NCI-H1694 (cell line): Measurements from ENCODE around the gene ADGRB2.

Source experiments
- DNase-seq: peaks from one replicate; lab custom pipeline; 2025; lab: John Stamatoyannopoulos, UW

The ADGRB2 gene

GRCh38 chr1:31781138-31781755 lies 17.1 kb upstream of the ADGRB2 start:
- no peak for DNase-seq

- no peak for DNase-seq
Observed at GRCh38 chr1:31780632-31781031, 16.5 kb upstream of the ADGRB2 start.

GRCh38 chr1:31779687-31780086 lies 15.5 kb upstream of the ADGRB2 start:
- no peak for DNase-seq

GRCh38 chr1:31778763-31779488 lies 14.8 kb upstream of the ADGRB2 start:
- no peak for DNase-seq

GRCh38 chr1:31776516-31776915 lies 12.4 kb upstream of the ADGRB2 start:
- DNase-seq, result no peak

GRCh38 chr1:31776032-31776431 lies 11.9 kb upstream of the ADGRB2 start:
- DNase-seq, result no peak

DNA sequence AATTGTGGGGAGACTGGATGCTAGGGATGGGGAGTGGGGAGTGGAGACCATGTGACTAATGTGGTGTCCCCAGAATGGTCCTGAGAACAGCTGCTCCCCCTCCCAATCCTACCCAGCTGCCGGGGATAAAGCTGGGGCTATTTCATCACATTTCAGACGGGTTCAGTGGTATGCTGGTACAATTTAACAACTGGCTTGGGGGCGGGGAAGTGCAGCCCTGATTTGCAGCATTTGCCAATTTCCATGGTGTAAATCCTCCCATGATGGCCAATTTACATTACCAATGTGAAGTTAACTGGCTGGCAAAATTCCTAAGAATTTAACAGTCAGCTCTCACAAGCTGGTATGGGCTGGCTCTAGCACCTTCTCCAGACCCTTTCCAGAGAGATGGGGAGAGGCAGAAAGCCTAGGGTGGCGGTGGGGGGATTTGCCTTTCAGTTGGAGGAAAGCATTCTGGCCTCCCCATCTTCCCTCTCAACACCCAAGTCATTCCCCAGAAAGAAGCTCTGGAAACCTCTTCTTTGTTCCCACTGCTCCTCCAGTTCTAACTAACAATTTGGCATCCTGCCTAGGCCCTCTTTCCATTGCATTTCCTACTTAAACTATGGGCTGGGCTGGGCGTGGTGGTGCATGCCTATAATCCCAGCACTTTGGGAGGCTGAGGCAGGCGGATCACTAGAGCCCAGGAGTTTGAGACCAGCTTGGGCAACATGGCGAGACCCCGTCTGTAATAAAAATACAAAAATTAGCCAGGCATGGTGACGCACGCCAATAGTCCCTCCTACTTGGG lies 11.3 kb upstream of the ADGRB2 start:
- no peak for DNase-seq

- no peak for DNase-seq
Observed at GRCh38 chr1:31774495-31774894, 10.4 kb upstream of the ADGRB2 start.

DNA sequence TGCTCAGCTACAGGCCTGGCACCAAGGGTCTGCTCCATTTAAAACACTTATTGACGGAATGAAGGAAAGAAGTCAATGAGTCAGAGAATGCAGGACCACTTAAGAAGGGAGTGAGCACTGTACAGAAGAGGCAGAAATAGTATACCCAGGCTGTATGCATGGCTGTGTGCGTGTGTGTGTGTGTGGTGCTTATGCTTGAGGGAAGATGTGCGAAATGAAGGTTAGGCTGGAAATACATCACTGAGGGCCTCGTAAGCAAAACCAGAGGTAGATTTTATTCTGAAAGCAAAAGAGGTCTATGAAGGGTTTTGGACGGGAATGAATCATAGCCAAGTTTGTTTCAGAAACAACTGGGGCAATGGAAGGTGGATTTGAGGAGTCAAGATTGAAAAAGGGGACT lies 9.7 kb upstream of the ADGRB2 start:
- DNase-seq, result no peak

DNA sequence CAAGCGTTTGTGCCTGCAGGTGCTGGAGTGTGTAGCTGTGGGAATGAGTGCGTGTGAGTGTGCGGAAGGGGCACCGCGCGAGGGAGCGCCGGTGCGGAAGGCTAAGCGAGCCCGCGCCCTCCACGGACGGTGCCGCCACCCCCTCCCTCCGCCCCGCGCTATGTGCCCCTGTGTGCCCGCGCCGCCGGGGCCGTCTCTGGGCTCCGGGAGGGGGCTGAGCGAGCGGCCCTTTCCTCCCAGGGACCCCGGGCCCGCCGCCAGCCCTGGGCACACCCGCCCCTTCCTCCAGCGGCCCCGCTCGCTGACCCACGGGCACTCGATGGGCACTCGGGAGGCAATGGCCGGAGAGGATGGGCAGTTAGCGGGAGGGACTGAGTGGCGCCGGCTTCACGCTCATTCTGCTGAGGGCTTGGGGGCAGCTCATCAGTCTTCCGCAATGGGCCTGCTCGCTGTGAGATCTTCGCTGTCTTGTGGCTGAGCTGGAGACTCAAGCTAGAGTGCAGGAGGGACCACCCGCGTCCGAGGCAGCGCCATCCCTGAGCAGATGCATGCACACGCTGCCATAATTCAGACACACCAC lies 8.6 kb upstream of the ADGRB2 start:
- no peak for DNase-seq

GRCh38 chr1:31771891-31772668 lies 7.9 kb upstream of the ADGRB2 start:
- no peak for DNase-seq

GRCh38 chr1:31769720-31770390 lies 5.7 kb upstream of the ADGRB2 start:
- peak; percentile 63 for DNase-seq

DNA sequence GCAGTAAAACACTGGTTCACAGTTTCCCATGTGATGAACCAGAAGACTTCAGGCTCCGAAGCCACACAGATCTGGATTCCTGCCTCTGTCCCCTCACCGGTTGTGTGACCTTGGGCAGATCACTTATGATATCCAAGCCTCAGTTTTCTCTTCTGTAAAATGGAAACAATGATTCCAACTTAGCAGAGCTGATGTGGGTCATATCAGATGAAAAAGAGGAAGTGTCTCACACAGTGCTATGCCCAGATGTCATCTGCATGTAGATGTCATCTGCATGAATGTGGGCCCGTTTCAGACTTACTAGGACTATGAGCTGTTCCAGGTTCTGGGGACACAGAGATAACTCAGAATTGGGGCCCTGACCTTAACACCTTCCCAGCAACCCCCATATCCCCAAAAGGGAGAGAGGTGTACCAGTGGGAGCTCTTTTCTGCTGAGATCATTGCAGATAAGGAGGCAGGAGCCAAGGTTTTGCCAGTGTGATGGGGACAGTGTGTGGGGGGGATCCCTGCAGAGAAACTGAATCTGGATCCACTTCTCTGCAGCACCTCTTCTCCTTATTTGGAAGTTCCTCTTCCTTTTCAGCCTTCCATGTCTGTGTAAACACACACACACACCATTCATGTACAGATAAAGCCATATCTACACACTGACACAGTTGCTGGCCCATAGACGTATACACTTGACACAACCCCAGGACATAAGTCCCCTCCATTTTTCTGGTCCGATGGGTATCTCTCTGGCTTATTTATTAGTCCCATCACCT lies 5.0 kb upstream of the ADGRB2 start:
- no peak for DNase-seq

GRCh38 chr1:31768407-31768907 lies 4.3 kb upstream of the ADGRB2 start:
- DNase-seq, result no peak

DNA sequence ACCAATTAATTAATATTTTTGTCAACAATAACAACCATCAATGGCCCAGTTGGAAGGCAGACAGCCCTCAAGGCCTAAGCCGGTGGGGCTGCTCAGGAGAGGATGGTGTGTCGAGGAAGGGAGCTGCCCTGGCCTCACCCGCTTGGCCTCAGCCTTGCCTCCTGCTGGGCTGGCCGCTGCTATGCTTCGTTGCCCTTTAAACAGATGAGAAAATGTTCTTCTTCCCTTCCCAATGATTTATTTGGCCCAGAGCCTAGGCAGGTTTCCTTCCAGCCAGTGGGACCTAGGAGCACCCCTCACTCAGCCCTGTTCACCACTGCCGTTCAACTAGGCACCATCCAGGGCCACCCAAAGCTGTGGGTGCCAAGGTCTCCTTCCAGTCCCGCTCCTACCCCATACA lies 3.1 kb upstream of the ADGRB2 start:
- no peak for DNase-seq

DNA sequence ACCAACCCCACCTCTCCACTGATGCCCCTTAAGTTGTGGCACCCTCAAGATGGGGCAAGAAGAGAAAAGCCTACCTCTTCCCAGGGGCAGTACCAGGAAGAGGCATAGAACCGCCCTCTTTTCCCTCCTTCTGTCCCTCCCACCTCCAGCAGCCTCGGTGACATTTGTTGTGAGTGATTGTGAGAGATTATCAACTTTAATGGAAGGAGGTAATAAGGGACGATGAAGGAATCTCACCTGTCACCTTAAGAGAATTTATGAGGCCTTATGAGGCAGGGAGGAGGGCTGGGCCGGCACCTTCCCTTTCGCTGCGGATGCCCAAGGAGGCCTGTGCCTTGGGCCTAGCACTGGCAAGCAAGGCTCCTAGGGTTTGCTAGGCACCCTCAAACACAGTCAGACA lies 1.4 kb upstream of the ADGRB2 start:
- DNase-seq, result no peak

GRCh38 chr1:31765041-31765467 lies 914 bp upstream of the ADGRB2 start:
- DNase-seq, result peak; percentile 69

DNA sequence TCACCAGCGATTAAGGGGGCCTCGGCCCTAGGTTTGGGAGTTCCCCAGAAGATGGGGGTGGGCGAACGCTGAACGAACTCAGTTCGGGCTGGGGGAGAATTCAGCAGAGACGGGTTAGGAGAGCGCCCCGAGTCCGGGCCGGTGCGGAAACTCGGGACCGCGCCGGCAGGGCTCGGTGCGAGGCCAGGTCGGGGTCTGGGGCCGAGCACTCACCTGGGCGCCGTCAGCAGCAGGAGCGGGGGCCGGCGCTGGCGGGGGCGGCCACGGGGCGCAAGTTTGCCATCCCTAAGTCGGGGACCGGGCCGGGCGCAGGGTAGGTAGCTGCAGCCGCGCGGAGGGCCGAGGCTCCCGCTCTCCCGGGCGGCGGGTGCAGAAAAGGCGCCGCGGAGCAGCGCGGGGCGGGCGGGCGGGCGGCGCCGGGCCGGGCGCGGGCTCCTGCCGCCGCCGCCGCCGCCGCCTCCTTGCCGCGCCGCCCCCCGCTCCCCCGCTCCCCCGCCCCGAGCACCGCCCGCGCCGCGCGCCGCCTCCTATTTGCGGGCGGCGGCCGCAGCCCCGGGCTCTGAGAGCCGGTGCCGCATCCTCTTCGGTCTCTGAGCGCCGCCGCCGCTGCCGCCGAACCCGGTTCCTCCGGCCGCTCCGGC lies 349 bp downstream of the ADGRB2 start:
- no peak for DNase-seq

- DNase-seq, result peak; percentile 38
Observed at GRCh38 chr1:31762726-31763670, 1.1 kb downstream of the ADGRB2 start.
